ENCODE measurements around the gene MECP2. TPM values are rescaled to one million over a fixed set of nuclear protein-coding genes. Genes with fewer than 3 reads are reported as not detected.
"Not testable (repeated sequence)": the region's sequence is repeated elsewhere in the genome, so short reads cannot be mapped to it uniquely, and the experiment has no call there.

MECP2 gene
- total RNA-seq, 1 donor from 2014 or later: 105 TPM

- no peak for DNase-seq (ENCODE audit: low spot score)
Observed at GRCh38 chrX:154017766-154018517, 79.6 kb downstream of the MECP2 start.

GRCh38 chrX:154016366-154017076 is 81.0 kb downstream of the MECP2 start:
- no peak for DNase-seq (ENCODE audit: low spot score)

GRCh38 chrX:154015581-154016264 is 81.8 kb downstream of the MECP2 start:
- DNase-seq (ENCODE audit: low spot score): no peak

GRCh38 chrX:154014429-154015380 is 82.8 kb downstream of the MECP2 start:
- no peak for DNase-seq (ENCODE audit: low spot score)

GRCh38 chrX:154013614-154014360 is 83.7 kb downstream of the MECP2 start:
- DNase-seq (ENCODE audit: low spot score): no peak

GRCh38 chrX:154013001-154013421 is 84.5 kb downstream of the MECP2 start:
- no peak for DNase-seq (ENCODE audit: low spot score)

- DNase-seq (ENCODE audit: low spot score): no peak
Observed at GRCh38 chrX:154012336-154012991, 85.1 kb downstream of the MECP2 start.

GRCh38 chrX:154011376-154012335 is 85.9 kb downstream of the MECP2 start:
- DNase-seq (ENCODE audit: low spot score): no peak

GRCh38 chrX:154010330-154011087 is 87.0 kb downstream of the MECP2 start:
- DNase-seq (ENCODE audit: low spot score): no peak

- no peak for DNase-seq (ENCODE audit: low spot score)
Observed at GRCh38 chrX:154008521-154008920, 89.0 kb downstream of the MECP2 start.

- no peak for DNase-seq (ENCODE audit: low spot score)
Observed at GRCh38 chrX:154006947-154007346, 90.6 kb downstream of the MECP2 start.

- DNase-seq (ENCODE audit: low spot score): no peak
Observed at GRCh38 chrX:154004315-154004714, 93.2 kb downstream of the MECP2 start.

GRCh38 chrX:154002215-154002719 is 95.2 kb downstream of the MECP2 start:
- DNase-seq (ENCODE audit: low spot score): no peak

- no peak for DNase-seq (ENCODE audit: low spot score)
Observed at GRCh38 chrX:154000051-154000450, 97.5 kb downstream of the MECP2 start.

- DNase-seq (ENCODE audit: low spot score): no peak
Observed at GRCh38 chrX:153999359-154000037, 98.0 kb downstream of the MECP2 start.

GRCh38 chrX:153995504-153995903 is 102.0 kb downstream of the MECP2 start:
- no peak for DNase-seq (ENCODE audit: low spot score)

- DNase-seq (ENCODE audit: low spot score): not testable (repeated sequence)
Observed at GRCh38 chrX:153994398-153994797, 103.1 kb downstream of the MECP2 start.
